Lung (tissue), 12 donors: Measurements from ENCODE around the gene CHFR. TPM values are rescaled to one million over a fixed set of nuclear protein-coding genes. Genes with fewer than 3 reads are reported as not detected.

Experiments used
- ATAC-seq: fragments of 200-7000 bp; cut with Tn5 transposase; one replicate; pipeline ENCODE4 v1.9.1; 2020; ENCODE audit warnings: moderate number of reproducible peaks; ENCODE audit not compliant: insufficient read depth, low FRiP score
- DNase-seq, 3 donors: peaks; one replicate each; pipeline ENCODE4 v3.0.0-alpha.2; 2013 to 2017
- H3K27ac ChIP-seq, 2 donors: one replicate each; pipeline ENCODE4 v1.5.1; 2013; ENCODE audit warnings: mild to moderate bottlenecking in 2 of 2, moderate library complexity in 2 of 2, control low read depth in 1 of 2, inconsistent platforms in 1 of 2, low read depth in 1 of 2, low read length in 1 of 2
- H3K27me3 ChIP-seq, 3 donors: one replicate each; pipeline ENCODE4 v1.5.1; 2013; ENCODE audit warnings: low read length in 2 of 3; ENCODE audit not compliant: control insufficient read depth in 3 of 3, insufficient read depth in 3 of 3
- H3K36me3 ChIP-seq, 4 donors: one replicate each; pipeline ENCODE4 v1.5.1; 2013; ENCODE audit warnings: low read length in 4 of 4, mild to moderate bottlenecking in 1 of 4, moderate library complexity in 1 of 4; ENCODE audit not compliant: control insufficient read depth in 4 of 4, insufficient read depth in 4 of 4
- H3K4me1 ChIP-seq, 5 donors: one replicate each; pipeline ENCODE4 v1.5.1; 2013; ENCODE audit warnings: low read length in 5 of 5, mild to moderate bottlenecking in 2 of 5, moderate library complexity in 1 of 5; ENCODE audit not compliant: control insufficient read depth in 5 of 5, insufficient read depth in 5 of 5
- H3K4me3 ChIP-seq: one replicate; pipeline ENCODE4 v1.5.1; 2013; ENCODE audit warnings: mild to moderate bottlenecking, control low read depth, moderate library complexity
- H3K9ac ChIP-seq, 2 donors: one replicate each; pipeline ENCODE4 v1.5.1; 2013; ENCODE audit warnings: low read length in 2 of 2, control low read depth in 1 of 2; ENCODE audit not compliant: insufficient read depth in 1 of 2
- H3K9me3 ChIP-seq, 4 donors: one replicate each; pipeline ENCODE4 v1.5.1; 2013; ENCODE audit warnings: low read length in 3 of 4, mild to moderate bottlenecking in 1 of 4, moderate library complexity in 1 of 4; ENCODE audit not compliant: control insufficient read depth in 4 of 4, insufficient read depth in 3 of 4
- WGBS, 2 donors: extraction: QIAGEN DNeasy Blood & Tissue Kit; methylation state at CpG; one replicate each; pipeline ENCODE4 v1.1.7; 2013; 5-methylcytosine and 5-hydroxymethylcytosine counted together
- polyA plus RNA-seq, 2 donors: library from polyadenylated mRNA; stranded (reverse); fragments of 200-250 nt; gene quantifications; one replicate each; pipeline ENCODE4 v1.2.1, GENCODE V29; 2013
- total RNA-seq, 2 donors: library from RNA; depleted of rRNA in 1 of 2; stranded (reverse); fragments of >200 nt in 1 of 2; gene quantifications; one replicate each; pipeline ENCODE4 v1.2.1, GENCODE V29; 2014 to 2021
- TF ChIP-seq, protein P1 (sequence below): IDR thresholded peaks from 2 replicates; pipeline ENCODE4 v1.5.1; 2012; ENCODE audit warnings: mild to moderate bottlenecking; ENCODE audit errors: control extremely low read depth, extremely low read depth
- donor health status: control.
- donor health status: control.
- donor health status: Bipolar disorder and iron deficiency.
- donor health status: healthy.
- donor health status: DM: yes; HTN: yes; CAD: no.

Gene CHFR
- total and polyA plus RNA-seq, 4 donors, result 35.1 to 59.9 (median 40.3) TPM

DNA sequence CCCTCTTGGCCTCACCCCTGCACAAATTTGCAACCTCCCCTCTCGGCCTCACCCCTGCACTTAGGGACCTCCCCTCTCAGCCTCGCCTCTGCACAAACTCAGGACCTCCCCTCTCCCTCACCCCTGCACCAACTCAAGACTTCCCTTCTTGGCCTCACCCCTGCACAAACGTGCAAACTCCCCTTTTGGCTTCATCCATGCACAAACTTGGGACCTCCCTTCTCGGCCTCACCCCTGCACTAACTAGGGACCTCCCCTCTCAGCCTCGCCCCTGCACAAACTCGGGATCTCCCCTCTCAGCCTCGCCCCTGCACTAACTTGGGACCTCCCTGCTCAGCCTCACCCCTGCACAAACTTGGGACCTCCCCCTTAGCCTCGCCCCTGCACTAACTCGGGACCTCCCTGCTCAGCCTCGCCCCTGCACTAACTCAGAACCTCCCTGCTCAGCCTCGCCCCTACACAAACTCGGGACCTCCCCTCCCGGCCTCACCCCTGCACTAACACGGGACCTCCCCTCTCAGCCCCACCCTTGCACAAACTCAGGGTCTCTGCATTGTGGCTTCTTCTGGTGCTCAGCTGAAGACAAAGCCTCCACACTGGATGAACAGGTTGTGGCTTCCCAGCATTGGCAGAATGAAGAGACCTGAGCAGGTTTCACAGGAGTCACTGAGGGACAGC, 47.7 kb downstream of the CHFR start:
- TF ChIP-seq, protein P1, sequence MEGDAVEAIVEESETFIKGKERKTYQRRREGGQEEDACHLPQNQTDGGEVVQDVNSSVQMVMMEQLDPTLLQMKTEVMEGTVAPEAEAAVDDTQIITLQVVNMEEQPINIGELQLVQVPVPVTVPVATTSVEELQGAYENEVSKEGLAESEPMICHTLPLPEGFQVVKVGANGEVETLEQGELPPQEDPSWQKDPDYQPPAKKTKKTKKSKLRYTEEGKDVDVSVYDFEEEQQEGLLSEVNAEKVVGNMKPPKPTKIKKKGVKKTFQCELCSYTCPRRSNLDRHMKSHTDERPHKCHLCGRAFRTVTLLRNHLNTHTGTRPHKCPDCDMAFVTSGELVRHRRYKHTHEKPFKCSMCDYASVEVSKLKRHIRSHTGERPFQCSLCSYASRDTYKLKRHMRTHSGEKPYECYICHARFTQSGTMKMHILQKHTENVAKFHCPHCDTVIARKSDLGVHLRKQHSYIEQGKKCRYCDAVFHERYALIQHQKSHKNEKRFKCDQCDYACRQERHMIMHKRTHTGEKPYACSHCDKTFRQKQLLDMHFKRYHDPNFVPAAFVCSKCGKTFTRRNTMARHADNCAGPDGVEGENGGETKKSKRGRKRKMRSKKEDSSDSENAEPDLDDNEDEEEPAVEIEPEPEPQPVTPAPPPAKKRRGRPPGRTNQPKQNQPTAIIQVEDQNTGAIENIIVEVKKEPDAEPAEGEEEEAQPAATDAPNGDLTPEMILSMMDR, result no peak
- H3K9ac ChIP-seq, result no peak overlapping the region
- H3K9me3 ChIP-seq, result no peaks in the 10 kb centered on the region
- no peak overlapping the region for H3K27ac ChIP-seq
- H3K4me1 ChIP-seq, result peaks cover 0 to 14% (median 7%) of the 10 kb centered on the region in 5 donors
- H3K36me3 ChIP-seq, result peaks cover 2 to 50% (median 7%) of the 10 kb centered on the region in 4 donors
- no peaks in the 10 kb centered on the region for H3K27me3 ChIP-seq
- no peak for ATAC-seq
- DNase-seq, result no peak
- no peak overlapping the region for H3K4me3 ChIP-seq
- 92 to 93% methylated on average over 14 of the region's 14 CpGs for WGBS, 2 donors

DNA sequence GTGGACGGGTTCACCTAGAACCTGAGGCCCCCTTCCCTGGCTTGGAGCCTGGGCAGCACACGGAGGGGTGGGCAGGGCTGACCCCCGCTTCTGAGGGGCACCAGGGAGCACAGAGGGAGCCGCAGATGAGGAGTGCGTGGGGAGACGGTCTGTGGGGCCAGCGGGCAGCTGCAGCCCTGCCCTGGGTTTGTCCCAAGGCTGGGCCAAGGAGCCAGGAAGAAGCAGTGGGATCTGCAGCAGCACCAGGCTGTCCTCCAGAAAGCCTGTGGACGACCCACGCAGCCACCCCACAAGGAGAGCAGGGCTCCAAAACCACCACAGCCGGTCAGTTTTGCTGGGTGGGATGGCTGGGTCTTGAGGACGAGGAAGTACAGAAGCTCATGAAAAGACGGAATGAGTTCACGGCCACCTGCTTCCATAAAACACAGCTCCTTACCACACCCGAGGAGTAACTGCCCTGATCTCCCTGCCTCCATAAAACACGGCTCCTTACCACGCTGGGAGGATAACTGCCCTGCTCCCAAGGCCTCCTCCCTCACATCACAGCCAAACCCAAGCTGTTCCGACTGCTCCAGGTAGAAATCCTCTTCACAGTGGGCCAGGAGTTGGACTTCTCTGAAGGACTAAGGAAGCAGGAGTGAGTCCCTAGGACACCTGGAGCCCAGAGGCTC, 48.9 kb downstream of the CHFR start:
- no peak for ATAC-seq
- peaks cover 2 to 52% (median 7%) of the 10 kb centered on the region in 4 donors for H3K36me3 ChIP-seq

DNA sequence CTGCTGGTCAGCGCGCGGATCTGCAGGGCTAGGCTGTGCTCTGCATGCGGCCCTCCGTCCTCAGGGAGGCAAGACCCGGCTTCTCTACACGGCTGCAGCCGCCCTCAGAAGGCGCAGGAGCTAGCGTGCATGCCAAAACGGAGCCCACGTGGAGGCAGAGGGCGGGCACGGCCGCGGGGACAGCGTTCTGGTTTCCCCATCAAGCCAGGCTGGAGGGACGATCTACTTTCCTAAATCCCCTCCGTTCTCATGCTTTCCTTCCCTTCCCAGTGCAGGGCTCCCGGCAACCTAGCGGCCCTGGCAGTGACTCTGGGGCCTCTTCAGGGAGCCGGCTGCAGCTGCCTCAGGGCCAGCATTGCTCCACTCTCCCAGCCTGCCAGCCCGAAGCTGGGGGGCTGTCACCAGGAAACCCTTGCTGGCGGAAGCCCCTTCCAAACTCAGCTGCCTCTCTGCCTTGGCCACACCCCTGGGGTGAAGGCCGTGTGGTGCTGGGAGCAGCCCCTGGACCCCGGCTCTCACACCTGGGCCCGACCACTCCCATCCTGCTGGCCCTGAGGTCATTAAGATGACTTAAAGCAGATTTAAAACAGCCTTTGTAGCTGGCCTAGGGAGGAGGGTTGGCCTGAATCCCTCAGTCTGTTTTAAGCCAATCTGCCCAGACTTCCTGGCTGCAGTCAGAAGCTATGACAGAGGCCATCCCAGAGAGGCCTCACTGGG, 49.6 kb downstream of the CHFR start:
- Histone ChIP-seq H3K27ac (peak overlapping the region in 1 of 2 donors; percentile 1), H3K36me3 (peaks cover 2 to 46% (median 5%) of the 10 kb centered on the region in 4 donors), H3K9me3 (no peaks in the 10 kb centered on the region), H3K4me3 (no peak overlapping the region), H3K27me3 (no peaks in the 10 kb centered on the region), H3K9ac (peak overlapping the region in 1 of 2 donors; percentile 42), H3K4me1 (peaks cover 0 to 14% (median 7%) of the 10 kb centered on the region in 5 donors)
- TF ChIP-seq, protein P1, result no peak
- WGBS, 2 donors, result 76 to 84% methylated on average over 26 to 27 of the region's 27 CpGs
- peak; percentile 31 to 72 (median 34) for DNase-seq
- no peak for ATAC-seq

More for the DNA sequence above, 48.9 kb downstream of the CHFR start:
- Histone ChIP-seq H3K9ac (no peak overlapping the region), H3K27ac (peak overlapping the region in 1 of 2 donors; percentile 32), H3K9me3 (no peaks in the 10 kb centered on the region), H3K27me3 (no peaks in the 10 kb centered on the region), H3K4me3 (no peak overlapping the region), H3K4me1 (peaks cover 0 to 14% (median 7%) of the 10 kb centered on the region in 5 donors)
- WGBS, 2 donors, result 91 to 92% methylated on average over 17 of the region's 17 CpGs
- no peak for DNase-seq
- TF ChIP-seq, protein P1, result no peak
